Body of pancreas (tissue), 4 donors: ENCODE results near the gene SMG7. TPM values are rescaled to one million over a fixed set of nuclear protein-coding genes. Genes with fewer than 3 reads are reported as not detected.

Experiments
- ATAC-seq: fragments of 150-250 bp; one replicate; pipeline ENCODE4 v1.9.1; 2016
- DNase-seq, 4 donors: peaks; one replicate each; pipeline ENCODE4 v3.0.0-alpha.2; 2019
- H3K27ac ChIP-seq, 4 donors: fragments of 200-600 bp; sonication (generic); 1 replicate in 3 of 4; 2 replicates in 1 of 4; pipeline versions ENCODE4 v1.5.1 to v1.6.1; 2016 to 2019; ENCODE audit warnings: mild to moderate bottlenecking in 1 of 4, mixed read lengths in 1 of 4, moderate library complexity in 1 of 4
- H3K27me3 ChIP-seq, 2 donors: fragments of 200-600 bp; sonication (generic); one replicate each; pipeline ENCODE4 v1.6.0; 2016; ENCODE audit warnings: mild to moderate bottlenecking in 1 of 2
- H3K36me3 ChIP-seq, 2 donors: fragments of 200-600 bp; sonication (generic); replicated peaks in 1 of 2; 2 replicates each; pipeline ENCODE4 v1.5.1; 2016; ENCODE audit warnings: low read depth in 2 of 2; ENCODE audit not compliant: insufficient read depth in 1 of 2
- H3K4me1 ChIP-seq: fragments of 200-600 bp; sonication (generic); one replicate; pipeline ENCODE4 v1.6.0; 2016
- H3K4me3 ChIP-seq, 2 donors: fragments of 200-600 bp; sonication (generic); 1 replicate in 1 of 2; 2 replicates in 1 of 2; pipeline ENCODE4 v1.5.1; 2016 to 2019
- H3K9me3 ChIP-seq, 3 donors: fragments of 200-600 bp; sonication (generic); 1 replicate in 2 of 3; 2 replicates in 1 of 3; pipeline ENCODE4 v1.5.1; 2016
- CTCF ChIP-seq, 7 experiments: fragments of 450-650 bp in 4 of 7; fragments of 200-600 bp in 3 of 7; sonication (generic) in 3 of 7; IDR thresholded peaks; one replicate each; pipeline ENCODE4 v1.5.1; 2016 to 2019; ENCODE audit warnings: antibody characterized with exemption in 7 of 7
- POLR2A ChIP-seq, 3 donors: fragments of 450-650 bp; IDR thresholded peaks; one replicate each; pipeline ENCODE4 v1.6.1; 2016; ENCODE audit warnings: antibody characterized with exemption in 3 of 3, mild to moderate bottlenecking in 2 of 3
- WGBS, 2 donors: methylation state at CpG; one replicate each; pipeline ENCODE4 v1.1.5; 2017; 5-methylcytosine and 5-hydroxymethylcytosine counted together
- intact Hi-C: fragments of 100-400 bp; cut with DNase I; formaldehyde crosslinking; loops from one replicate; pipeline ENCODE4 v1.15.1; 2023
- total RNA-seq, 2 donors: library from RNA; depleted of rRNA; stranded (reverse); fragments of >200 nt; gene quantifications; one replicate each; pipeline ENCODE4 v1.1.0, GENCODE V29; 2016

SMG7 gene
- total RNA-seq, 2 donors from 2014 or later: 22.4 to 34.2 TPM

- intact Hi-C loops: no loop called here
Measured at GRCh38 chr1:183470147-183470960, 1.9 kb upstream of the SMG7 start.

GRCh38 chr1:183470961-183471742 is 1.1 kb upstream of the SMG7 start:
- Histone ChIP-seq H3K36me3 (no peaks in the 10 kb centered on the region), H3K27ac (peak overlapping the region; percentile 92 to 98 (median 96)), H3K4me3 (peak overlapping the region; percentile 42 to 92), H3K9me3 (no peaks in the 10 kb centered on the region), H3K27me3 (no peaks in the 10 kb centered on the region), H3K4me1 (peaks cover 23% of the 10 kb centered on the region)
- TF ChIP-seq CTCF (IDR thresholded peaks at IDR 0.05) (peak in 1 of 7 experiments; percentile 1), POLR2A (IDR thresholded peaks at IDR 0.05) (peak; percentile 36 to 69 (median 59))
- intact Hi-C loops: no loop called here
- WGBS, 2 donors: 0% methylated on average over 20 to 47 of the region's 47 CpGs
- peak; percentile 45 for ATAC-seq
- peak; percentile 65 to 74 (median 70) for DNase-seq

More at GRCh38 chr1:183470147-183470960, 1.9 kb upstream of the SMG7 start:
- Histone ChIP-seq H3K4me1 (peaks cover 23% of the 10 kb centered on the region), H3K27me3 (no peaks in the 10 kb centered on the region), H3K9me3 (no peaks in the 10 kb centered on the region), H3K36me3 (no peaks in the 10 kb centered on the region), H3K27ac (peak overlapping the region; percentile 92 to 98 (median 96)), H3K4me3 (peak overlapping the region; percentile 42 to 92)
- ATAC-seq (peak; percentile 49), DNase-seq (peak; percentile 86 to 90 (median 88))
- peak in 2 of 3 donors; percentile 59 to 62 for TF ChIP-seq POLR2A (IDR thresholded peaks at IDR 0.05)
- peak in 6 of 7 experiments; percentile 40 to 64 (median 58) for TF ChIP-seq CTCF (IDR thresholded peaks at IDR 0.05)
- WGBS, 2 donors: 0% methylated on average over 26 of the region's 26 CpGs

GRCh38 chr1:183471743-183472487 is 384 bp upstream of the SMG7 start:
- peak overlapping the region; percentile 92 to 98 (median 96) for H3K27ac ChIP-seq
- peak overlapping the region; percentile 81 to 92 for H3K4me3 ChIP-seq
- H3K4me1 ChIP-seq: peaks cover 23% of the 10 kb centered on the region
- no peaks in the 10 kb centered on the region for H3K36me3 ChIP-seq
- DNase-seq (peak; percentile 96 to 98 (median 98)), ATAC-seq (peak; percentile 81)
- no peak for TF ChIP-seq POLR2A (IDR thresholded peaks at IDR 0.05)
- TF ChIP-seq CTCF (IDR thresholded peaks at IDR 0.05): peak in 3 of 7 experiments; percentile 6 to 27 (median 6)
- H3K9me3 ChIP-seq: no peaks in the 10 kb centered on the region
- intact Hi-C loops: no loop called here
- no peaks in the 10 kb centered on the region for H3K27me3 ChIP-seq
- WGBS, 2 donors: 0 to 2% methylated on average over 41 to 42 of the region's 42 CpGs

GRCh38 chr1:183473217-183473536 is 878 bp downstream of the SMG7 start:
- peak overlapping the region in 1 of 4 donors; percentile 92 for H3K27ac ChIP-seq
- TF ChIP-seq CTCF (IDR thresholded peaks at IDR 0.05) (no peak), POLR2A (IDR thresholded peaks at IDR 0.05) (no peak)
- intact Hi-C loops: no loop called here
- H3K4me1 ChIP-seq: peaks cover 27% of the 10 kb centered on the region
- DNase-seq: no peak
- no peaks in the 10 kb centered on the region for H3K9me3 ChIP-seq
- 12 to 16% methylated on average over 9 of the region's 9 CpGs for WGBS, 2 donors
- H3K27me3 ChIP-seq: no peaks in the 10 kb centered on the region
- no peaks in the 10 kb centered on the region for H3K36me3 ChIP-seq
- no peak for ATAC-seq
- peak overlapping the region; percentile 81 to 92 for H3K4me3 ChIP-seq
